Measurements from ENCODE around the gene SETD6. TPM values are rescaled to one million over a fixed set of nuclear protein-coding genes. Genes with fewer than 3 reads are reported as not detected.

Gene SETD6
- total and polyA plus RNA-seq, 9 of the 15 experiments (the other 6 are each of a cell fraction or from before 2014, with no cell fraction given) = 9.2 to 40.9 (median 19.8) TPM

DNA sequence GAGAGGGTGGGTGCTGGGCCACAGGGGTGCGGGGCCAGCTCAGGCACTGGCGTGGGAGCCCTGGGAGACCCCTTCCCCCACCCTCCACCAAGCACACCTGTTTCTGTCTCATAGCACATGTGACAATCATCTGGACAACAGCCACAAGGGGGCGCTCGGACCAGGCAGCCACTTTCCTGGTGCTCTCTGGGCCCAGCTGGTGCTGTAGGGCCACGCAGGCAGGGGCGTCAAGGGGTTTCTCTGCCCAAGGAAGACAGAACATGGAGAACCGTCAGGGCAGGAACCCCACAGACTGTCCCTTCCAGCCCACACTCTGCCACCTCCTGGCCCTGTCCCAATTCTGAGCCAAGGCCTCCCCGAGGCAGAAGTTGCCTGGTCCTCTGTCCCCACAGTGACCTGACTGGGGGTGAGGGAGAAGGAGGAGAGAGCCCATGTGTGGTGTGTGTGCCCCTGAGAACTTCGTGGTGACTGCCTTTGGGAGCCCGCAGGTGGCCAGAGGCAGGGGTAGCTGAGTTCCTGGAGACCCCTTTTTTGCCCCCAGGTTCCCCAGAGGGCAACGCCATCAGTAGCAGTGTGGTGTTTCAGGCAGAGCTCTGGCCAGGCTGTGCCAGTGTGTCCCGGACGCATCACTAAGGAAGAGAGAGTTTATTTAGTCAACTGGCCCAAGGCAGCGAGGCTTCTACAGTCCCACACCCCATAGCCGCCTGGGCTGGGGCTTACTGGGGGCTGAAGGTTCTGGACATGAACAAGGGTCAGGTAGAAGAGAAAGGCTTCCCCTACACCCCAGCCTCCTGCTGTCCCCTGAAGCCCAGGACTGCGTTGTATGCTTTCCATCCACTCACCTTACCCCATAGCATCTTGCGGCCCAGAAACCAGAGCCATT lies 3.1 kb upstream of the SETD6 start (continued):
- TF ChIP-seq, protein P1, sequence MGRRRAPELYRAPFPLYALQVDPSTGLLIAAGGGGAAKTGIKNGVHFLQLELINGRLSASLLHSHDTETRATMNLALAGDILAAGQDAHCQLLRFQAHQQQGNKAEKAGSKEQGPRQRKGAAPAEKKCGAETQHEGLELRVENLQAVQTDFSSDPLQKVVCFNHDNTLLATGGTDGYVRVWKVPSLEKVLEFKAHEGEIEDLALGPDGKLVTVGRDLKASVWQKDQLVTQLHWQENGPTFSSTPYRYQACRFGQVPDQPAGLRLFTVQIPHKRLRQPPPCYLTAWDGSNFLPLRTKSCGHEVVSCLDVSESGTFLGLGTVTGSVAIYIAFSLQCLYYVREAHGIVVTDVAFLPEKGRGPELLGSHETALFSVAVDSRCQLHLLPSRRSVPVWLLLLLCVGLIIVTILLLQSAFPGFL (CRISPR knock-in tag; IDR thresholded peaks at IDR 0.05) = no peak
- TF ChIP-seq TOE1 (IDR thresholded peaks at IDR 0.05; ENCODE audit: borderline replicate concordance) (peak; percentile 37; the same call in 1 of the 2 replicates), TOE1 (CRISPR knock-in tag; IDR thresholded peaks at IDR 0.05; ENCODE audit: borderline replicate concordance, low read depth) (no peak), ZNF239 (CRISPR knock-in tag; IDR thresholded peaks at IDR 0.05) (no peak), ZNF384 (IDR thresholded peaks at IDR 0.05; ENCODE audit: low read depth, low read length) (no peak), L3MBTL2 (IDR thresholded peaks at IDR 0.05) (peak; percentile 9; the same call in 1 of the 2 replicates), MBD2 (IDR thresholded peaks at IDR 0.05; ENCODE audit: borderline replicate concordance, low read depth) (no peak), XRCC4 (IDR thresholded peaks at IDR 0.05; ENCODE audit: extremely low read depth, insufficient read depth, insufficient read length) (no peak), MCM5 (IDR thresholded peaks at IDR 0.05; ENCODE audit: low read depth) (no peak), FOSL1 (tag; conservative IDR thresholded peaks at IDR 0.05) (no peak), POLR2H (tag; IDR thresholded peaks at IDR 0.05; ENCODE audit: low read depth) (no peak)
- TF ChIP-seq, protein P2, sequence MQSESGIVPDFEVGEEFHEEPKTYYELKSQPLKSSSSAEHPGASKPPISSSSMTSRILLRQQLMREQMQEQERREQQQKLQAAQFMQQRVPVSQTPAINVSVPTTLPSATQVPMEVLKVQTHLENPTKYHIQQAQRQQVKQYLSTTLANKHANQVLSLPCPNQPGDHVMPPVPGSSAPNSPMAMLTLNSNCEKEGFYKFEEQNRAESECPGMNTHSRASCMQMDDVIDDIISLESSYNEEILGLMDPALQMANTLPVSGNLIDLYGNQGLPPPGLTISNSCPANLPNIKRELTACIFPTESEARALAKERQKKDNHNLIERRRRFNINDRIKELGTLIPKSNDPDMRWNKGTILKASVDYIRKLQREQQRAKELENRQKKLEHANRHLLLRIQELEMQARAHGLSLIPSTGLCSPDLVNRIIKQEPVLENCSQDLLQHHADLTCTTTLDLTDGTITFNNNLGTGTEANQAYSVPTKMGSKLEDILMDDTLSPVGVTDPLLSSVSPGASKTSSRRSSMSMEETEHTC (IDR thresholded peaks at IDR 0.05) = no peak
- TF ChIP-seq, protein P3, sequence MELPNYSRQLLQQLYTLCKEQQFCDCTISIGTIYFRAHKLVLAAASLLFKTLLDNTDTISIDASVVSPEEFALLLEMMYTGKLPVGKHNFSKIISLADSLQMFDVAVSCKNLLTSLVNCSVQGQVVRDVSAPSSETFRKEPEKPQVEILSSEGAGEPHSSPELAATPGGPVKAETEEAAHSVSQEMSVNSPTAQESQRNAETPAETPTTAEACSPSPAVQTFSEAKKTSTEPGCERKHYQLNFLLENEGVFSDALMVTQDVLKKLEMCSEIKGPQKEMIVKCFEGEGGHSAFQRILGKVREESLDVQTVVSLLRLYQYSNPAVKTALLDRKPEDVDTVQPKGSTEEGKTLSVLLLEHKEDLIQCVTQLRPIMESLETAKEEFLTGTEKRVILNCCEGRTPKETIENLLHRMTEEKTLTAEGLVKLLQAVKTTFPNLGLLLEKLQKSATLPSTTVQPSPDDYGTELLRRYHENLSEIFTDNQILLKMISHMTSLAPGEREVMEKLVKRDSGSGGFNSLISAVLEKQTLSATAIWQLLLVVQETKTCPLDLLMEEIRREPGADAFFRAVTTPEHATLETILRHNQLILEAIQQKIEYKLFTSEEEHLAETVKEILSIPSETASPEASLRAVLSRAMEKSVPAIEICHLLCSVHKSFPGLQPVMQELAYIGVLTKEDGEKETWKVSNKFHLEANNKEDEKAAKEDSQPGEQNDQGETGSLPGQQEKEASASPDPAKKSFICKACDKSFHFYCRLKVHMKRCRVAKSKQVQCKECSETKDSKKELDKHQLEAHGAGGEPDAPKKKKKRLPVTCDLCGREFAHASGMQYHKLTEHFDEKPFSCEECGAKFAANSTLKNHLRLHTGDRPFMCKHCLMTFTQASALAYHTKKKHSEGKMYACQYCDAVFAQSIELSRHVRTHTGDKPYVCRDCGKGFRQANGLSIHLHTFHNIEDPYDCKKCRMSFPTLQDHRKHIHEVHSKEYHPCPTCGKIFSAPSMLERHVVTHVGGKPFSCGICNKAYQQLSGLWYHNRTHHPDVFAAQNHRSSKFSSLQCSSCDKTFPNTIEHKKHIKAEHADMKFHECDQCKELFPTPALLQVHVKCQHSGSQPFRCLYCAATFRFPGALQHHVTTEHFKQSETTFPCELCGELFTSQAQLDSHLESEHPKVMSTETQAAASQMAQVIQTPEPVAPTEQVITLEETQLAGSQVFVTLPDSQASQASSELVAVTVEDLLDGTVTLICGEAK (IDR thresholded peaks at IDR 0.05) = no peak
- TF ChIP-seq, protein P3 (CRISPR knock-in tag; IDR thresholded peaks at IDR 0.05) = no peak
